Osteocyte (in vitro differentiated cells): ENCODE measurements around the gene CLDN20. TPM values are rescaled to one million over a fixed set of nuclear protein-coding genes. Genes with fewer than 3 reads are reported as not detected.
A peak's percentile ranks its signal among the peaks of the same experiment; 100 is the strongest.

Source experiments
- DNase-seq: peaks from one replicate; pipeline ENCODE4 v3.0.0; 2021; ENCODE audit warnings: mixed read lengths; ENCODE audit not compliant: unreplicated experiment; ENCODE audit errors: extremely low spot score
- H3K27ac Mint-ChIP-seq: one replicate; pipeline ENCODE4 v1.8.0; 2021; ENCODE audit warnings: mild to moderate bottlenecking, mixed read lengths; ENCODE audit not compliant: unreplicated experiment
- H3K27me3 Mint-ChIP-seq: one replicate; pipeline ENCODE4 v1.8.0; 2021; ENCODE audit warnings: mixed read lengths; ENCODE audit not compliant: unreplicated experiment
- H3K36me3 Mint-ChIP-seq: one replicate; pipeline ENCODE4 v1.8.0; 2021; ENCODE audit warnings: mixed read lengths; ENCODE audit not compliant: unreplicated experiment
- H3K4me1 Mint-ChIP-seq: one replicate; pipeline ENCODE4 v1.8.0; 2021; ENCODE audit warnings: mixed read lengths; ENCODE audit not compliant: unreplicated experiment
- H3K4me3 Mint-ChIP-seq: one replicate; pipeline ENCODE4 v1.8.0; 2021; ENCODE audit warnings: mild to moderate bottlenecking, moderate library complexity, mixed read lengths; ENCODE audit not compliant: unreplicated experiment
- H3K9me3 Mint-ChIP-seq: one replicate; pipeline ENCODE4 v1.8.0; 2021; ENCODE audit warnings: mixed read lengths; ENCODE audit not compliant: unreplicated experiment
- total RNA-seq: library from RNA; stranded (reverse); gene quantifications from 2 replicates; pipeline ENCODE4 v1.2.1, GENCODE V29; 2021
- TF ChIP-seq, protein P1 (sequence below): fragments of 200-600 bp; sonication (generic); IDR thresholded peaks from 2 replicates; pipeline ENCODE4 v1.5.0; 2021; ENCODE audit warnings: antibody characterized with exemption, mild to moderate bottlenecking, moderate library complexity

The CLDN20 gene
- total RNA-seq, 1 donor from 2014 or later: not detected

DNA sequence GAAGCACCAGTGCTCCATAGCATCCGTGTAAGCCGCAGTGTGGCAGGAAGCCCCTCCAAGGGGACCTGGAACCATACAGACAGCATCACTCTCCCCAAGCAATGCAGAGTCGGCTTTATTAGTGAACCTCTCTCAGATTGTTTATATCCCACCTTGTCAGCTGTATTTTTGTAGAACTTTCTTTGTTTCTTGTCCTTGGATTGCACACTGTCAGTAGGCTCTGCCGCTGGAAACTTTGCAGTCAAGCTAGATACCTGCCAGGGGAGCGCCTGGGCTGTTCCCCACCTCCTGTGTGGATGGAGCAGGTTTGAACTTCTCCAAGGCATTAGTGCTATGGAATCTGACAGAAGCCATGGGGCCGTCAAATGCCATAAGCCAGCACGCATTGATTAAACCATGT lies 18.6 kb upstream of the CLDN20 start:
- Mint-ChIP-seq H3K27ac (peak overlapping the region; percentile 79), H3K4me3 (no peak overlapping the region), H3K4me1 (peaks cover 61% of the 10 kb centered on the region)

DNA sequence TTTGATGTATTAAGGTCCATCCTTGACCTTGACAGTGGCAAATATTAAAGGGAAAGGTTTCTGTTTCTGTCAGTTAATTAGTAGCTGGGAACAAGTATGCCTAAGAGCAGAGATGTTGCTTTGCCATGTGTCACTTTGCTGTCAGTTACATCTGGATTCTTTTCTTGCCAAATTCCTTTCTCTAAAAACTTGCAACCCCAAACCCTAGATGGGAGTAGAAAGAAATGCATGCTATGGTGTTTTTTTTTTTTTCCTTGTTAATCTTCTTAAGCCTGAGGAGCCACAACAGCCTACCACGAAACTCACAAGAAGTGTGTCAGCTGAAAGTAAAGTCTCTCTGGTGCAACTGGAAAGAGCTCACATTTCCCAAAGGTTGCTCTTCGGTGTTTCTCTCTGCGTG lies 18.0 kb upstream of the CLDN20 start:
- H3K9me3 Mint-ChIP-seq: no peaks in the 10 kb centered on the region
- DNase-seq: no peak
- TF ChIP-seq, protein P1, sequence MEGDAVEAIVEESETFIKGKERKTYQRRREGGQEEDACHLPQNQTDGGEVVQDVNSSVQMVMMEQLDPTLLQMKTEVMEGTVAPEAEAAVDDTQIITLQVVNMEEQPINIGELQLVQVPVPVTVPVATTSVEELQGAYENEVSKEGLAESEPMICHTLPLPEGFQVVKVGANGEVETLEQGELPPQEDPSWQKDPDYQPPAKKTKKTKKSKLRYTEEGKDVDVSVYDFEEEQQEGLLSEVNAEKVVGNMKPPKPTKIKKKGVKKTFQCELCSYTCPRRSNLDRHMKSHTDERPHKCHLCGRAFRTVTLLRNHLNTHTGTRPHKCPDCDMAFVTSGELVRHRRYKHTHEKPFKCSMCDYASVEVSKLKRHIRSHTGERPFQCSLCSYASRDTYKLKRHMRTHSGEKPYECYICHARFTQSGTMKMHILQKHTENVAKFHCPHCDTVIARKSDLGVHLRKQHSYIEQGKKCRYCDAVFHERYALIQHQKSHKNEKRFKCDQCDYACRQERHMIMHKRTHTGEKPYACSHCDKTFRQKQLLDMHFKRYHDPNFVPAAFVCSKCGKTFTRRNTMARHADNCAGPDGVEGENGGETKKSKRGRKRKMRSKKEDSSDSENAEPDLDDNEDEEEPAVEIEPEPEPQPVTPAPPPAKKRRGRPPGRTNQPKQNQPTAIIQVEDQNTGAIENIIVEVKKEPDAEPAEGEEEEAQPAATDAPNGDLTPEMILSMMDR: no peak
- H3K27me3 Mint-ChIP-seq: no peaks in the 10 kb centered on the region
- no peaks in the 10 kb centered on the region for H3K36me3 Mint-ChIP-seq
- peaks cover 62% of the 10 kb centered on the region for H3K4me1 Mint-ChIP-seq
- peak overlapping the region; percentile 79 for H3K27ac Mint-ChIP-seq
- no peak overlapping the region for H3K4me3 Mint-ChIP-seq

More for the DNA sequence above, 18.6 kb upstream of the CLDN20 start:
- Mint-ChIP-seq H3K27me3 (no peaks in the 10 kb centered on the region), H3K9me3 (no peaks in the 10 kb centered on the region), H3K36me3 (peaks cover 4% of the 10 kb centered on the region)
- DNase-seq: no peak
- TF ChIP-seq, protein P1: no peak

DNA sequence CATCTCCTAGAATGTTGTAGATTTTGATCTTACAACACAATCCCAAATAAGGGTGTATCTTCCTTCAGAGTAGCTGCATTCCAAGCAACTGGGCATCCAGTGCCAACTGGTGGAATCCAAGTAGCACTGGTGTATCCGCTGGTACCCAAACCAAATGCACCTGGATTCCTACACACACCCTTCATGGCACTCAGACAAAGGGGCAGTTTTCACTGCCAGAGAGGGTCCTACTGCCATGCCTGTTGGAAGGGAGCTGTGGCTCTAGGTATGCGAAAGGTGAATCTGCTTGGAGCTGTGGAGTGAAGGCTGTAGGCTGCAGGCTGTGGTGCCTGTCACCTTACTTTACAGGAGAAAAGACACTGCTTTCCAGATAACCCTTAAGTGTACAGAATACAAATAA lies 17.0 kb upstream of the CLDN20 start:
- no peak for DNase-seq
- no peak overlapping the region for H3K4me3 Mint-ChIP-seq
- peak overlapping the region; percentile 90 for H3K27ac Mint-ChIP-seq
- H3K27me3 Mint-ChIP-seq: no peaks in the 10 kb centered on the region
- H3K9me3 Mint-ChIP-seq: no peaks in the 10 kb centered on the region
- peaks cover 60% of the 10 kb centered on the region for H3K4me1 Mint-ChIP-seq
- TF ChIP-seq, protein P1: no peak
- peaks cover 4% of the 10 kb centered on the region for H3K36me3 Mint-ChIP-seq

DNA sequence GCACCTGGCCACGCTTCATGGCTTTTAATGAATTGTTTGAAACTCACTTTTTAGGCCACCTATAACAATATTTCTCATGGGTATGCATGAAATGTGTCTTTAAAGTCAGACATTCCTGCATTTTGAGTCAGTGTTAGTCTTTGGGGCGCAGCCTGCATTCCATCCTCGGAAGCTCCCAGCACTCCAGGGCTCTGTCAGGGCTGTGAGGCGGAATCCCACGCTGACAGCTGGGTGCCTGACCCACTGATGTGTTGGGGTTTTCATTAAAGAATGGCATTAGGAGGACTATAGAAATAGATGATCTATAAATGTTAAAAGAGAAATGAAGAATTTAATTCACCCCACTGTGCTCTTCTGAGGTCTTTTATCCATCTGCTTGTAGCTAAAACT lies 16.2 kb upstream of the CLDN20 start:
- peak overlapping the region; percentile 90 for H3K27ac Mint-ChIP-seq
- no peak for DNase-seq

More for the DNA sequence above, 16.2 kb upstream of the CLDN20 start:
- Mint-ChIP-seq H3K4me1 (peaks cover 53% of the 10 kb centered on the region), H3K9me3 (no peaks in the 10 kb centered on the region), H3K27me3 (no peaks in the 10 kb centered on the region), H3K36me3 (peaks cover 4% of the 10 kb centered on the region), H3K4me3 (peak overlapping the region; percentile 45)
- TF ChIP-seq, protein P1: no peak
